ENCODE data around the gene PIKFYVE. TPM values are rescaled to one million over a fixed set of nuclear protein-coding genes. Genes with fewer than 3 reads are reported as not detected.
A peak's percentile ranks its signal among the peaks of the same experiment; 100 is the strongest.

Gene PIKFYVE
- total RNA-seq, 1 donor from 2014 or later, result 51.6 TPM

- H3K27ac ChIP-seq, result no peak overlapping the region
- Mint-ChIP-seq H3K36me3 (peaks cover 47% of the 10 kb centered on the region), H3K4me3 (no peak overlapping the region)
These were observed 15.0 kb upstream of the PIKFYVE start for GRCh38 chr2:208251098-208251497.

DNA sequence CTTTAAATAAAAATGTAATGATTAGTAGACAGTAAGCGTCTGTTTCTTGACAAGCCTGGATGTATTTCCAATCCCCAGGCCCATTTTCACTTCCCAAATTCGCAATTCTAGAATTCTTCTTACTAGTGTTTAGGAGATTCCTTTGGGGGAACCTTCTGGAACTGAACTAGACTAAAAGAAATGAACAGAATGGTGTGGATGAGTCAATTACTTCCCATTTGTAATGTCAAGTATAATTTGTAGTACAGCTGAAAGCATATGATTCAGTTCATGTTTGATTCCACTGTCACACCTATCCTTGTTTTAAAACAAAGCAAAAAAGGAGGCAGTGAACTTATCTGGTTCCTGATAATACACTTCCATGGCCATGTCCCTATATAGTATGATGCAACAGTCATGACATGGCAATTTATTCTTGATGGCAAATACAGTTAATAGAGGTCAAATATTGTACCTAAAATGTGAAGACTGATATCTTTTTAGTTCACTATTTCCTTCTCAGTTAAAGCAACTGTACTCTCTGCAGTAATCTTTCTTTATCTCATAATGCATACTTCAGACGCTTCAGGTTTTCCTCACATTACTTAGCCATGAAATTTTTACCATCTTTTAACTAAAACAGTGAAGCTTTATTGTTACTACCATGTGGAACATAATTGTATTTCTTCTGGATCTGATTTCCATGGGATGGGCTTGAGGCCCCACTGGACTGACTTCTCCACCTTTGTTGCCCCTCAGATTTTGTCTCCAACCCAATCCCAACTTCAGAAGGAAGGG, 13.2 kb upstream of the PIKFYVE start:
- peaks cover 33% of the 10 kb centered on the region for H3F3A ChIP-seq (ENCODE audit: low read depth)
- H4K20me1 ChIP-seq (ENCODE audit: low read depth), result peaks cover 28% of the 10 kb centered on the region
- Mint-ChIP-seq H3K4me1 (peaks cover 36% of the 10 kb centered on the region), H3K4me3 (peak overlapping the region; percentile 99), H3K9me3 (no peaks in the 10 kb centered on the region), H3K27me3 (ENCODE audit: insufficient read depth, low read depth) (no peaks in the 10 kb centered on the region), H3K36me3 (peaks cover 36% of the 10 kb centered on the region), H3K27ac (no peak overlapping the region)
- H3K36me3 ChIP-seq, result peaks cover 30% of the 10 kb centered on the region
- no peak overlapping the region for H3K9ac ChIP-seq
- DNase-seq (ENCODE audit: low spot score), result no peak
- H3K4me3 ChIP-seq, result peak overlapping the region; percentile 83
- H3K27ac ChIP-seq, result no peak overlapping the region
- H3K4me1 ChIP-seq, result peaks cover 39% of the 10 kb centered on the region
- TF ChIP-seq CTCF (IDR thresholded peaks at IDR 0.05), result no peak
- TF ChIP-seq EZH2phosphoT487 (IDR thresholded peaks at IDR 0.05), result no peak
- no peak for TF ChIP-seq EZH2 (IDR thresholded peaks at IDR 0.05)
- peak overlapping the region; percentile 78 for H3K4me2 ChIP-seq
- H3K79me2 ChIP-seq (ENCODE audit: low read depth), result peaks cover 54% of the 10 kb centered on the region
- H2AFZ ChIP-seq (replicated peaks), result no peak overlapping the region
- no peaks in the 10 kb centered on the region for H3K9me3 ChIP-seq (ENCODE audit: low read depth)
- H3K27me3 ChIP-seq, result no peaks in the 10 kb centered on the region

More at GRCh38 chr2:208251098-208251497, 15.0 kb upstream of the PIKFYVE start:
- H2AFZ ChIP-seq (replicated peaks), result no peak overlapping the region
- no peaks in the 10 kb centered on the region for H3K27me3 ChIP-seq
- no peak for DNase-seq (ENCODE audit: low spot score)
- H3F3A ChIP-seq (ENCODE audit: low read depth), result peaks cover 16% of the 10 kb centered on the region
- H3K36me3 ChIP-seq, result peaks cover 39% of the 10 kb centered on the region
- peaks cover 59% of the 10 kb centered on the region for H3K79me2 ChIP-seq (ENCODE audit: low read depth)
- Mint-ChIP-seq H3K4me1 (peaks cover 27% of the 10 kb centered on the region), H3K27me3 (ENCODE audit: insufficient read depth, low read depth) (no peaks in the 10 kb centered on the region), H3K9me3 (no peaks in the 10 kb centered on the region), H3K27ac (no peak overlapping the region)
- TF ChIP-seq EZH2phosphoT487 (IDR thresholded peaks at IDR 0.05), result no peak
- TF ChIP-seq EZH2 (IDR thresholded peaks at IDR 0.05), result no peak
- no peak for TF ChIP-seq CTCF (IDR thresholded peaks at IDR 0.05)
- H3K9me3 ChIP-seq (ENCODE audit: low read depth), result no peaks in the 10 kb centered on the region
- H3K9ac ChIP-seq, result no peak overlapping the region
- peaks cover 32% of the 10 kb centered on the region for H3K4me1 ChIP-seq
- no peak overlapping the region for H3K4me2 ChIP-seq
- H4K20me1 ChIP-seq (ENCODE audit: low read depth), result peaks cover 28% of the 10 kb centered on the region
- H3K4me3 ChIP-seq, result no peak overlapping the region

DNA sequence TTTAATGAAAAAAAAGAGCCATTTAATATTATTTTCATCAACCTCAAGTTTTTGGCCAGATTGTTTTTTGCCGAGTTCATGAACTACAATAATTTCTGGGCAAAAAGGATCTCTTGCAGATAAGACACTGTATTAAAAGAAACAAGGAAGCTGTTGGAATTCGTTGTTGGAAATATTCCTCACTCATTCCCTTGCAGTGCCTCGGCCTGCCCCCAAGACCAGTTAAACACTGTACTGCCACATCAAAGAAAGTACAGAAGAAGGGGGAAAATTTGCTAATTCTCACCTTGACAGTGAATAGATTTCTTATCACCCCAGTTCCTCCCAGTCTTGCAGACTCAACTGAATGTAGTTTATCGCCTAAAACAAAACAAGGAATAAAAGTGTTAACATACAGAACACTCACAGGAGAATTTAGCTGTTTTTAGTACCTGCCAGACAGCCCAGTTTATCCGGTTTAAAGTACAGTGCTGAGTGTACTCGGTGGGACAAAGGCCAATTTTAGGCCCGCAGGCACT, 12.4 kb upstream of the PIKFYVE start:
- H4K20me1 ChIP-seq (ENCODE audit: low read depth), result peaks cover 28% of the 10 kb centered on the region
- peaks cover 49% of the 10 kb centered on the region for H3K79me2 ChIP-seq (ENCODE audit: low read depth)
- H3K9me3 Mint-ChIP-seq, result no peaks in the 10 kb centered on the region
- peak overlapping the region; percentile 43 for H3K9ac ChIP-seq
- peaks cover 39% of the 10 kb centered on the region for H3K4me1 ChIP-seq
- peak overlapping the region; percentile 83 for H3K4me3 ChIP-seq
- H3K27me3 Mint-ChIP-seq (ENCODE audit: insufficient read depth, low read depth), result no peaks in the 10 kb centered on the region
- H3K4me2 ChIP-seq, result peak overlapping the region; percentile 78
- peaks cover 36% of the 10 kb centered on the region for H3K4me1 Mint-ChIP-seq
- H3K9me3 ChIP-seq (ENCODE audit: low read depth), result no peaks in the 10 kb centered on the region
- DNase-seq (ENCODE audit: low spot score), result no peak
- no peak overlapping the region for H3K27ac ChIP-seq
- no peaks in the 10 kb centered on the region for H3K27me3 ChIP-seq
- H3K27ac Mint-ChIP-seq, result peak overlapping the region; percentile 82
- TF ChIP-seq EZH2 (IDR thresholded peaks at IDR 0.05) (no peak), CTCF (IDR thresholded peaks at IDR 0.05) (no peak), EZH2phosphoT487 (IDR thresholded peaks at IDR 0.05) (no peak)
- H2AFZ ChIP-seq (replicated peaks), result peak overlapping the region; percentile 11
- peaks cover 35% of the 10 kb centered on the region for H3F3A ChIP-seq (ENCODE audit: low read depth)
- peak overlapping the region; percentile 99 for H3K4me3 Mint-ChIP-seq
- peaks cover 30% of the 10 kb centered on the region for H3K36me3 Mint-ChIP-seq
- H3K36me3 ChIP-seq, result peaks cover 28% of the 10 kb centered on the region
